ENCODE results near the gene ODAD4.

Gene ODAD4

GRCh38 chr17:41982026-41982760 lies 51.8 kb downstream of the ODAD4 start:
- ChIA-PET CTCF (interaction anchor here (1.3 to 2.3 kb wide), 2 partner anchors 16 to 38 kb away, joined by 4 to 10 read pairs; partner anchors contain the start of gene NKIRAS2), POLR2A (no interaction called here)
- no peak for DNase-seq (ENCODE audit: low read depth, low spot score)
- no peak for TF ChIP-seq CTCF (IDR thresholded peaks at IDR 0.05; ENCODE audit: insufficient read depth, low read length, missing control alignments)
- H3K4me3 ChIP-seq (ENCODE audit: low read depth, low read length), result no peak overlapping the region

GRCh38 chr17:41984454-41984853 lies 54.0 kb downstream of the ODAD4 start:
- no peak for TF ChIP-seq CTCF (IDR thresholded peaks at IDR 0.05; ENCODE audit: insufficient read depth, low read length, missing control alignments)
- POLR2A ChIA-PET, result no interaction called here
- DNase-seq (ENCODE audit: low read depth, low spot score), result no peak
- no peak overlapping the region for H3K4me3 ChIP-seq (ENCODE audit: low read depth, low read length)
- CTCF ChIA-PET, result interaction anchor here (1.1 to 2.3 kb wide), 3 partner anchors 17 to 35 kb away, joined by 3 to 10 read pairs (median 6); partner anchors contain the start of gene NKIRAS2

GRCh38 chr17:41985919-41986318 lies 55.5 kb downstream of the ODAD4 start:
- no peak for DNase-seq (ENCODE audit: low read depth, low spot score)
- POLR2A ChIA-PET, result no interaction called here
- no peak for TF ChIP-seq CTCF (IDR thresholded peaks at IDR 0.05; ENCODE audit: insufficient read depth, low read length, missing control alignments)
- H3K4me3 ChIP-seq (ENCODE audit: low read depth, low read length), result no peak overlapping the region
- CTCF ChIA-PET, result no interaction called here

GRCh38 chr17:41986634-41987033 lies 56.2 kb downstream of the ODAD4 start:
- TF ChIP-seq CTCF (IDR thresholded peaks at IDR 0.05; ENCODE audit: insufficient read depth, low read length, missing control alignments), result no peak
- no peak overlapping the region for H3K4me3 ChIP-seq (ENCODE audit: low read depth, low read length)
- DNase-seq (ENCODE audit: low read depth, low spot score), result no peak
- ChIA-PET CTCF (no interaction called here), POLR2A (no interaction called here)

GRCh38 chr17:41987642-41988041 lies 57.2 kb downstream of the ODAD4 start:
- DNase-seq (ENCODE audit: low read depth, low spot score), result no peak
- no peak for TF ChIP-seq CTCF (IDR thresholded peaks at IDR 0.05; ENCODE audit: insufficient read depth, low read length, missing control alignments)
- H3K4me3 ChIP-seq (ENCODE audit: low read depth, low read length), result no peak overlapping the region
- ChIA-PET POLR2A (no interaction called here), CTCF (interaction anchor here (0.8 to 2.2 kb wide), 3 partner anchors 12 to 33 kb away, joined by 3 to 6 read pairs (median 5); partner anchors contain the start of gene NKIRAS2)

GRCh38 chr17:41988418-41988817 lies 58.0 kb downstream of the ODAD4 start:
- no peak for TF ChIP-seq CTCF (IDR thresholded peaks at IDR 0.05; ENCODE audit: insufficient read depth, low read length, missing control alignments)
- no peak overlapping the region for H3K4me3 ChIP-seq (ENCODE audit: low read depth, low read length)
- ChIA-PET POLR2A (no interaction called here), CTCF (interaction anchor here (0.9 to 2.2 kb wide), 6 partner anchors 8 to 32 kb away, joined by 3 to 6 read pairs (median 4); partner anchors contain the start of gene NKIRAS2)
- DNase-seq (ENCODE audit: low read depth, low spot score), result no peak
